Measurements from ENCODE around the gene BZW2.

The BZW2 gene

DNA sequence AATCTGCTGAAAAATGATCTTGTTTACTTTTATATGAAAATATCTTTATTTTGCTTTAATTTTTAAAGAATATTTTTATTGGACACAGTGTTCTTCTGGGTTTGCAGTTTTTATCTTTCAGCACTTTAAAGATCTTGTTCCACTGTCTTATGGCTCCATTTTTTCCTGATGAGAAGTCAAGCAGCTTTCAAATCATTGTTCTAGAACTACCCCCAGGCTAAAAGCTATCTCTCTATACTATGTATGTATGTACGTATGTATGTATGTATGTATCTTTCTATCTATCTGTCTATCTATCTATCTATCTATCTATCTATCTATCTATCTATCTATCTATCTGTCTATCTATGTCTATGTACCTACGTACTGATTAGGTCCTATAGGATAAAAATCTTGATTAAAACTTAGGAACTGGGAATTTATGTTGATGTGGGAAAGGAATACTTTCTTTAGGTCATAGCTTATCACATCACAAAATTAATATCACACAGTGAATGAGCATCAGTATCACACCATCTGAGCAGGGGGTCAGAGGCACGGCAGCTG lies 72.2 kb downstream of the BZW2 start:
- DNase-seq (ENCODE audit: low spot score): no peak

DNA sequence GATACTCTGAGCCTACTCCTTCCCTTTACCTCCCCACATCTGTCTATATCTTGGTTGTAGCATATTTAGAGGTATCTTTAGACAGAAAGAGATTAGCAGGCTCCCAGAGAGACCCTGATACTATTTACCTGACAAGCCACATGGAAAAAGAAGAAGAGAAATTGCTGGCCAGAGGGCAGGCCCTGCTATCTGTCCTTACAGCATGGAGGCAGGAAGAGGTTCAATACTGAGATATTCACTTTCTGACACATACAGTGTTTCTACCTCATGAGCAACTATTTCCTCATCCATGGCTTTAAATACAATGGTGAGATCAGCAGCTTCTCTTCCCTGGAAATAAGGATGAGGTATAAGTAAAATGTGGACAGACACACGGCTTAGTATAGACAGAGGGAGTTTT lies 73.7 kb downstream of the BZW2 start:
- no peak for DNase-seq (ENCODE audit: low spot score)

DNA sequence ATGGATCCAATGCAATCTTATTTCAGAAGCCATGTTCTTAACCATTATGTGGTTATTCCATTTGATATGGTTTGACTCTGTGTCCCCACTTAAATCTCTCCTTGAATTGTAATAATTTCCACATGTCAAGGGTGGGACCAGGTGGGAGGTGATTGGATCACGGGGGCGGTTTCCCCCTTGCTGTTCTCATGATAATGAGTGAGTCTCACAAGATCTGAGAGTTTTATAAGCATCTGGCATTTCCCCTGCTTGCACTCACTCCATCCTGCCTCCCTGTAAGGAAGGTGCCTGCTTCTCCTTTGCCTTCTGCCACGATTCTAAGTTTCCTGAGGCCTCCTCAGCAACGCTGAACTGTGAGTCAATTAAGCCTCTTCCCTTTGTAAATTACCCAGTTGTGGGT lies 75.6 kb downstream of the BZW2 start:
- DNase-seq (ENCODE audit: low spot score): no peak

DNA sequence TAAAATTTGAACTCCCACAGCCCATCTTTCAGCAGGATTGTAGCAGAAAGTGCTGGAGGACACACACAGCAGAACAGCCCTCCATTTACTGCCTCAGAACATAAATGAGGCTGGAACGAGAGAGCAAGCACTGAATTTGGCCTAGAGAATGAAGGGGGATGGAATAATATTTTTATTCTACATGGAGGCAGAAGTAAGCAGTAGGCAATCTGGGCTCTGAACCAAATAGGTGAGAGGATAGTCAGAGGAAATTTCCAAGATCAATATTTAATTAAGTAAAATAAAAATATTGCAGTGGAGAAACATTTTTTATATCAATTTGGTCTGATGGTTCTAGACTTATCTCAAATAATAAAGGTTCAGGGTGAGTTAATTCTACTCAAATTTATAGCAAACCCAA lies 78.4 kb downstream of the BZW2 start:
- DNase-seq (ENCODE audit: low spot score): no peak

DNA sequence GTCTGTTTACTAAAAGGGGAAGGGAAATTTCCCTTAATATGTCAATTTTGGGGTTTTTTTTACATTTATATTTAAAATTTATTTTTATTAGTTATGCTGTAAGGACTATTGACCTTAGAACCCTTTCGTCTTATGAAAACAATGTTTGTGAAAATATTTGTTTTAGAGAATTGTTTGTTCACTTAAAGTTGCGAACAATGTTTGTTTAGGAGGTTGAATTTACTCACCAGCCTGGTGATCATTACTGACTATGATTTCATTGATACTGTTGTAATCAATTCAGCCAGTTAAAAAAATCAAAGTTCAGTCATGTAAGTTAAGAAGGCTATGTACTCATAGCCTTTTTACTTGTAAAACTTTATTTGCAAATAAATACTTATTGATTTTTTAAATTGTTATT lies 80.2 kb downstream of the BZW2 start:
- DNase-seq (ENCODE audit: low spot score): no peak

- DNase-seq (ENCODE audit: low spot score): no peak
These were observed 81.8 kb downstream of the BZW2 start for GRCh38 chr7:16727736-16728135.

GRCh38 chr7:16728811-16729210 lies 82.8 kb downstream of the BZW2 start:
- no peak for DNase-seq (ENCODE audit: low spot score)

DNA sequence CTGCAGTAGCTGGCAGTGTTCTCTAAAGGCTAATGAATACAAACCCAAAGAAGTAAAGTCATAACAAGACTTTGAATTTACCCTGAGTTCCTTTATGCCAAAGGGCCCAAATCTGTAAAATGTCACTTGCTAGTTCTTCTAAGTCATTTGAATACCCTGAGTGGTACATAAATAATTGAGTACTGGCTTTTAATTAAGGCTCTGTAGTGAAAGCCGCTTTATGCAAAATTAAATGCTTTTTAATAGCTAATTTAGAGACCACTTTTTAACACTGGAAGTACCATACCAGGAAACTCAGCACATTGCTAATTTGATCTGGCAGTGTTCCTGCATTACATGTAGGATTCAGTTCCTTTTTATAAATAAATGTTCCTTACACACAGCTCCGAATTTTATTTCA lies 83.6 kb downstream of the BZW2 start:
- no peak for DNase-seq (ENCODE audit: low spot score)

DNA sequence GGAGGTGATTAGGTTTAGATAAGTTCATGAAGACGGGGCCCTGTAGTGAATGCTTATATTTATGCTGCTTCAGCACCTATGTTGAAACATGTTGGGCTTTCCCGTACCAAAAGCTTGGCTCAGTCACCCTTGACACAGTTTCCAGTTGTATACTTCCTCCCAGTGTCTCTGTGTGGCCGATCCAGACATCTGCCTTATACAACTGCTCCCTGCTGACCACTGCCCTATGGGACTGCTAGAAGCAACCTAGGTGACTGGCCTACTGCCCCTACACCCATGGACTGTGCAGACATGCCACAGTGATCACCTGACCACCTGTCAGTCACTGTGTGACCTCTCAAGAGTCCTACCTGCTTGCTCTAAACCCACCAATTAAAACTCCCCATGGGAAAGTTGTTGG lies 85.0 kb downstream of the BZW2 start:
- no peak for DNase-seq (ENCODE audit: low spot score)

DNA sequence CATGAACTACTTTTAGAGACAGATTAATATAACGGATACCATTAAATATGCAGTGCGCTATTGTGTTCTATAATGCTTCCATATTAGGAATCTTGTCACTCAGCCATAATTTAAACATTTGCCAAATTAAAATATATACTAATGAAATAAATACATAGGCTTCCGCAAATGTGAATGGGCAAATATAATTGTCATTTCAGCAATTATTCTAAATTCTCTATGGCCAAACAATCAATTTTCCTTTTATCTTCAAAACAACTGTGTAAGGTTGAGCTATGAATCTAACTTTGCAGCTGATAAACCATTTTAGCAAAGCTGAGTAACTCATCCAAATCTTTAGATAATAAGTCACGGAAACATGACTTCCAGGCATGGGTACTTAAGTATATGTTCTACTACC lies 86.8 kb downstream of the BZW2 start:
- DNase-seq (ENCODE audit: low spot score): no peak

DNA sequence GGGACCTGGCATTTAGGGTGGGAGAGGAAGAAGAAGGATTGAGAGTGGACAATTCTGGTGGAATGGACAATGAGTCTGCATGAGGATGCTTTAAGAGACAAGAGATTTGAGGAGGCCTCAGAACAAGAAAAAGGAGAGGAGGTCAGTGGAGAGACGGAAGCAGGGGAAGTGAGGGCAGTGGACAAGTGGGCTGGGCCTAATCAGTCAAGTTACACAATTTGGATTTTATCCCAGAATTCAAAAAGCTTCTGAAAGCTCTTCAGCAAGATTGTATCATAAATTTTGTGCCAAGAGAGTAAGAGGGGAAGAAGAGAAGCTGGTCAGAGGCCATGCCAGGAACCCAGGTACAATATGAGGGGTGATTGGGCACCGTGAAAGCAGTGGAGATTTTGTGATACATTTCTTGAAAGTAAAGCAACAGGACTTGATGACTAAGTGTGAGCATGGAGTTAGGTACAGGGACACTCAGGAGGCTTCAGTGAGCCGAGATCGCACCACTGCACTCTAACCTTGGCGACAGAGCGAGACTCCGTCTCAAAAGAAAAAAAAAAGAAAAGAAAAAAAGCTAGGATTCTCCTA lies 88.3 kb downstream of the BZW2 start:
- DNase-seq (ENCODE audit: low spot score): no peak

- no peak for DNase-seq (ENCODE audit: low spot score)
These were observed 89.0 kb downstream of the BZW2 start for GRCh38 chr7:16735020-16735419.

GRCh38 chr7:16738011-16738688 lies 92.2 kb downstream of the BZW2 start:
- no peak for DNase-seq (ENCODE audit: low spot score)

DNA sequence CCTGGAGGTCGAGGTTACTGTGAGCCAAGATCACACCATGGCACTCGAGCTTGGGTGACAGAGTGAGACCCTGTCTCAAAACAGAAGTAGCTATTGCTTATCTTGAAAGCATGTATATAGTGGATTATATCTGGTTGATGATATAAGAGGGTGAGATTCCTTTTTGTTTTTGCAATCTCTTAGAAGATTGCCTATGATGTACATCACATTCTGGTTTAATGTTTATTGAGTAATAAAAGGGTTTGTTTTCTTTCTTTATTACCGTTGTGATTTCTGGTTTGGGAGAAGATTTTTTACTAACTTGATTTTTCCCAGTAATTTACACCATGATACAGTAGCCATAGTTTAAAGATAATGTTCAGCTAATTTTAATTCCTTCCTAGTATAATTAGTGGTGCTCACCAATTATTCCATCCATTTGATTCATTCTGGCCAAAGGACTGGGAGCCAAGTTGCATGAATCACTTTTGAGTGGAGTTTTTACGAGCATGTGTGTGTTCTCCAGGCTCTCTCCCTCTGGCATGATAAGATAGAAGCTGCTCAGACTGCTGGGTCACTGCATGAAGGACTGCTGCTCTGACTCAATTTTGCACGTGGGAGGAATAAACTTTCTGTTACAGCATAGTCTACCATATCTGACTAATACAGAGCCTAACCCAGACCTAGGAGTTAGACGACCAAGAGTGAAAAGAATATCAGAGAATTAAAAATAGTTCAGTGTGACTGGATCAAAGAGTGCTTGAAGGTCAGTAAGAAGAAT lies 94.1 kb downstream of the BZW2 start:
- no peak for DNase-seq (ENCODE audit: low spot score)

GRCh38 chr7:16740623-16740953 lies 94.6 kb downstream of the BZW2 start:
- no peak for DNase-seq (ENCODE audit: low spot score)

DNA sequence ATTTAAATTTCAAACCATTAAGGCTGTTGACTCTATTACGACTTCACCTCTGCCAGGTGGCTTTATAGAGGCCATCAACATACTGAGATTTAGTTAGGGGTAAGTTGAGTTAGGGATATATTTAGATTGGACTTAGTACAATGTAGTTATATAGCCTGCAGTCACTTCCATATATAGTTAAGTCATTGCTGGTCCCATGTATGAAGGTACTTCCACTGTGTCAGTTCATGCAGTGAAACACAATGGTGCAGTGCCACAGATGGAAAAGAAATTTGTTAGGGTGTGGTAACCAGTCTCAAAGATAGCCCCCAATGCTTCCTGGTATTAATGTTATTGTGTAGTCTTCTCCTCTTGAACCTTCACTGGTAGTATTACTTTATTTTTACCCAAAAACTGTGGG lies 95.0 kb downstream of the BZW2 start:
- DNase-seq (ENCODE audit: low spot score): no peak

- no peak for DNase-seq (ENCODE audit: low spot score)
These were observed 95.7 kb downstream of the BZW2 start for GRCh38 chr7:16741676-16742075.

DNA sequence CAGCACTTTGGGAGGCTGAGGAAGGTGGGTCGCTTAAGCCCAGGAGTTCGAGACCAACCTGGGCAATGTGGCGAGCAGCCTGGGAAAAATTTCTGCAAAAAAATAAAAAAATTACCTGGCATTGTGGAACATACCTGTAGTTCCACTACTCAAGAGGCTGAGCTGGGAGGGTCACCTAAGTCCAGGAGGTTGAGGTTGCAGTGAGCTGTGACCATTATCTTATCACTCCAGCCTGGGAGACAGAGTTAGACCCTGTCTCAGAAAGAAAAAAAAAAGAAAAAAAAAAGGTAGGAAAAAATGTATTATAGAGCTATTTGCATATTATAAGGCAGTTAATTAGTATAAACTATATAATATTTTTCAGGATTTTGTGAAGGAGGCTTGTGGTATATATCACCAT lies 96.6 kb downstream of the BZW2 start:
- DNase-seq (ENCODE audit: low spot score): no peak

GRCh38 chr7:16743236-16743635 lies 97.3 kb downstream of the BZW2 start:
- DNase-seq (ENCODE audit: low spot score): no peak

DNA sequence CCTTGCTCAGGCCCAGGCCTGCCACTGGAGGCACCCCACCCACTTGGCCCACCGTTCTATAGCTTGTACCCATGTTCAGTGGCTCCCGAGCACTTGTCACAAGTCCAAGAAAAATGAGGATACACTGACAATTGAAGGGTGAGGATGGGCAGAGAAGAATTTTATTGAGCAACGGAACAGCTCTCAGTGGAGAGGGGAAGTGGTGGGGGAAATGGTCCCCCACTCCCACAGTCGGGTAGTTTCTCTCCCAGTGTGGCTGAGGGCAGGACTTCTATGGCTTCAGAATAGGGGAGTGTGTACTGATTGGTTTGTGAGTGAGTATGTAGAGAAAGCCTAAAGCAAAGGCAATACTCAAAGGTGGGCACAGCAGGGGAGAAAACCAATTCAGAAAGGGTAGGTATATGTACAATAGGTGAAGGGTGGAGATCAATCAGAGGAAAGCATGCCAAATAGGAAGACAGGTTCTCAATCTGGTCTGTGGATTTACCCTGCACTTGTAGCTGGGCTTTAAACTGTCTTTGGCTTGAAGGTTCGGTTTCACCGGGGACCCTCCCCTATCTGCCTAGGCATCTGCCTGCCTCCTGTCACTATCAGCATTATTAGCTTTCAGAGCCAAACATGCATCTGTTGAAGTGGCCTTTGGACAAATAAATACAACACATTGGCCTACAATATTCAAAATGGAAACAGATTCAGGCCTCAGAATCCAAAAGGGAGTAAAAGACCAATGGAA lies 98.7 kb downstream of the BZW2 start:
- DNase-seq (ENCODE audit: low spot score): no peak

GRCh38 chr7:16745645-16746044 lies 99.7 kb downstream of the BZW2 start:
- no peak for DNase-seq (ENCODE audit: low spot score)

DNA sequence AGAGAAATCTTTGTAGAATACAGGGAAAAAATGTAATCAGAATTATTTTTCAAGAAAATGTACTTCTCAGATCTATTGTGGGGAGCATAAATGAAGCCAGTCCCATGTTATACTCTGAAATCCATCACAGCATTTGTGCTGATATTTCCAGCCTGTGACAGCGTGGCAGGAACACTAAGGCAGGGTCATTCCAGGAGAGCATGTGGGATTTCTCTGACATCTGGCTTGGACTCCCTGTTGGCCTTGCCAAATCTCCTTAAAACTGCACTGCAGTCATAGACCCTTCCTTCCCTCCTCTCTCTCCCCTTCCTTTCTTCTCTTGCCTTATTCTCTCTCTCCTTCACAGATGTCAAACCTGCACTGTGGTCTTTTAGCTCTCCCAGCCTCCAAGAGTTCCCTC lies 101.1 kb downstream of the BZW2 start:
- DNase-seq (ENCODE audit: low spot score): no peak

Measured in SK-N-DZ (cell line).